Measurements from ENCODE around the gene MAGEH1. TPM values are rescaled to one million over a fixed set of nuclear protein-coding genes. Genes with fewer than 3 reads are reported as not detected.
"Not testable (repeated sequence)": the region's sequence is repeated elsewhere in the genome, so short reads cannot be mapped to it uniquely, and the experiment has no call there.

The MAGEH1 gene
- total RNA-seq, 1 experiment from 2014 or later, result 16.4 TPM

DNA sequence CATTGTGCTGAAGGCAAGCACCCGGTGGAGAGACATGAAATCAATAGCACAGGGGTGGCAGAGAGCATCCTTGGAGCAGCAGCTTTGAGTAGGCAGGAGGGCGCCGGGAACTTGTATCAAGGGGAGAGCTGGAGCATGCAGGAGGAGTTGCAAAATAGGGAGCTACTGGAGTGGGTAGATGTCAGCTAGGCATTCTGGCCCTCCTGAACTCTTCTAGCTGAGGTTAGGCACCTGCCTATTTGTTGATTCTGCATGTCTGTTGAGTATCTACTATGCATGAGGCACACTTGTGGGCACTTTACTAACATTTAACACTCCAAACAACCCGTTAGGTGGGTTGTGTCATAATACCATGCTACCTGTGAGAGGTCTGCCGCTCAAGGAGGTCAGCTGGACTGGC lies 7.5 kb downstream of the MAGEH1 start:
- not testable (repeated sequence) for H4K20me1 ChIP-seq (ENCODE audit: insufficient read depth, low read depth, low read length); H2AFZ ChIP-seq (ENCODE audit: low read length); H3K4me1 ChIP-seq (ENCODE audit: low read length); H3K9me2 ChIP-seq (replicated peaks; ENCODE audit: insufficient read depth, low read length); H3K27me3 ChIP-seq (ENCODE audit: low read length); DNase-seq; H3K27ac ChIP-seq (ENCODE audit: low read length); H3K4me2 ChIP-seq (ENCODE audit: low read depth, low read length, poor library complexity, severe bottlenecking); H3K79me2 ChIP-seq (ENCODE audit: low read length); H3K9me3 ChIP-seq (ENCODE audit: low read length); H3K9ac ChIP-seq (ENCODE audit: low read length); H3K36me3 ChIP-seq (ENCODE audit: insufficient read depth, low read length); H3K4me3 ChIP-seq (ENCODE audit: low read length)

DNA sequence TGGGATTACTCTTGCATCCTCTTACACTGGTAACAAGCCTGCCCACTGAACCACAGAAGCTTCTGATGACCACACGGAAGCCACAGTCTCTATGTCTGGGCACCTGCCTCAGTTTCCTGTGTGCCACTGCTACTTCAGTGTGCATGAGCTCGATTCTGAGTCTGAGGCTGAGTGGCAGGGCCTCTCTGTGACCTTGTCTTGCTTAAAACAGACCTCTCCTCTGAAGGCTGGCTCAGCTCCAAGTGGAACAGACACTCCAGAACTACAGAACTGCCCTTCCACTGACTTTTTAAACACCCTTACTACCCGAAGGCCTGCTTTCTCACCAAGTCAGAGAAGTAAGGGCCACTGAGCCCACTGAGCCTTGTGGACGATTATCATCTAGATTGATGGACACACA lies 8.0 kb downstream of the MAGEH1 start:
- H2AFZ ChIP-seq (ENCODE audit: low read length); H3K4me2 ChIP-seq (ENCODE audit: low read depth, low read length, poor library complexity, severe bottlenecking); H3K27me3 ChIP-seq (ENCODE audit: low read length); H3K79me2 ChIP-seq (ENCODE audit: low read length); H3K36me3 ChIP-seq (ENCODE audit: insufficient read depth, low read length); H3K4me1 ChIP-seq (ENCODE audit: low read length); H3K9me2 ChIP-seq (replicated peaks; ENCODE audit: insufficient read depth, low read length); H3K9me3 ChIP-seq (ENCODE audit: low read length); H3K4me3 ChIP-seq (ENCODE audit: low read length); H3K9ac ChIP-seq (ENCODE audit: low read length); H4K20me1 ChIP-seq (ENCODE audit: insufficient read depth, low read depth, low read length); H3K27ac ChIP-seq (ENCODE audit: low read length); DNase-seq: not testable (repeated sequence)

GRCh38 chrX:55464050-55464449 lies 12.1 kb downstream of the MAGEH1 start:
- H3K4me2 ChIP-seq (ENCODE audit: low read depth, low read length, poor library complexity, severe bottlenecking); H3K9me2 ChIP-seq (replicated peaks; ENCODE audit: insufficient read depth, low read length); H3K27me3 ChIP-seq (ENCODE audit: low read length); H3K4me1 ChIP-seq (ENCODE audit: low read length); H3K79me2 ChIP-seq (ENCODE audit: low read length); H4K20me1 ChIP-seq (ENCODE audit: insufficient read depth, low read depth, low read length); H3K9me3 ChIP-seq (ENCODE audit: low read length); H3K9ac ChIP-seq (ENCODE audit: low read length); DNase-seq; H2AFZ ChIP-seq (ENCODE audit: low read length); H3K27ac ChIP-seq (ENCODE audit: low read length); H3K36me3 ChIP-seq (ENCODE audit: insufficient read depth, low read length); H3K4me3 ChIP-seq (ENCODE audit: low read length): not testable (repeated sequence)

DNA sequence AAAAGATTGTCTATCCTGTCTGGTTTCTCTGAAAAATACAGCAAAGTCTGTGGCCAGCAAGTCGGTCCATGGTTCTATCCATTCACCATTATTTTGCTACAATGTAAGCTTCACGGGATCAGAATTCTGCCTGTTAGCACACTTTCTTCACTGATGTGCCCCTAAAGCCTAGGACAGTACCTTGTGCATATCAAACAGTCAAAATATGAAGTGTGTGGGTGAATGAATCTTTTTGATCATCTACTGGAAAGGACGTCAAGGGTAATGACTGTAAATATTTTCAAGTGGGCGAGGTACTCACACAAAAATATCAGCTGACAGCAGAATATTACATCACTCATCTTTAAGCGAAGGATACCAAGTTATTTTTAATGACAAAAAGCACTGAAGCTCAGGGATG lies 13.2 kb downstream of the MAGEH1 start:
- H3K4me1 ChIP-seq (ENCODE audit: low read length); DNase-seq; H3K36me3 ChIP-seq (ENCODE audit: insufficient read depth, low read length); H3K79me2 ChIP-seq (ENCODE audit: low read length); H2AFZ ChIP-seq (ENCODE audit: low read length); H3K27me3 ChIP-seq (ENCODE audit: low read length); H3K4me2 ChIP-seq (ENCODE audit: low read depth, low read length, poor library complexity, severe bottlenecking); H3K9ac ChIP-seq (ENCODE audit: low read length); H3K9me3 ChIP-seq (ENCODE audit: low read length); H4K20me1 ChIP-seq (ENCODE audit: insufficient read depth, low read depth, low read length); H3K4me3 ChIP-seq (ENCODE audit: low read length); H3K27ac ChIP-seq (ENCODE audit: low read length); H3K9me2 ChIP-seq (replicated peaks; ENCODE audit: insufficient read depth, low read length): not testable (repeated sequence)

DNA sequence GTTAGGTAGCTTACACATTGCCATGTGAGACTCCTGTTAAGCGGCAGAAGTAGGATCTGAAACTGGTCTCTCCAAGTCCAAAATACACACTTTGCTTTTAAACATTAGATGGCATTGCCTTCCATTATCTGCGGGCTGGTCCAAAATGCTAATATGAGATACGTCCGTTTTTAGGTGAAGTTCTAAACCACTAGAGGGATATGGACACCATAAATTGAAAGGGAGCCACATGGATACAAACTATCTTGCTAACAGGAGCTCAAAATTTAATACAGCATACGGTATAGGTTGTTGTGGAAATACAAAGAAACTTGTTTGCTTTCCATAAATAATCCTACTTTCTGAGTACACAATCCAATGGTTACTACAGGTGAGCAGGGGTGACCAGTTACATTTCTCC lies 13.9 kb downstream of the MAGEH1 start:
- H3K9ac ChIP-seq (ENCODE audit: low read length); H3K79me2 ChIP-seq (ENCODE audit: low read length); H3K9me3 ChIP-seq (ENCODE audit: low read length); H3K4me3 ChIP-seq (ENCODE audit: low read length); H4K20me1 ChIP-seq (ENCODE audit: insufficient read depth, low read depth, low read length); H3K27ac ChIP-seq (ENCODE audit: low read length); H3K36me3 ChIP-seq (ENCODE audit: insufficient read depth, low read length); H3K27me3 ChIP-seq (ENCODE audit: low read length); DNase-seq; H3K4me1 ChIP-seq (ENCODE audit: low read length); H3K4me2 ChIP-seq (ENCODE audit: low read depth, low read length, poor library complexity, severe bottlenecking); H3K9me2 ChIP-seq (replicated peaks; ENCODE audit: insufficient read depth, low read length); H2AFZ ChIP-seq (ENCODE audit: low read length): not testable (repeated sequence)

DNA sequence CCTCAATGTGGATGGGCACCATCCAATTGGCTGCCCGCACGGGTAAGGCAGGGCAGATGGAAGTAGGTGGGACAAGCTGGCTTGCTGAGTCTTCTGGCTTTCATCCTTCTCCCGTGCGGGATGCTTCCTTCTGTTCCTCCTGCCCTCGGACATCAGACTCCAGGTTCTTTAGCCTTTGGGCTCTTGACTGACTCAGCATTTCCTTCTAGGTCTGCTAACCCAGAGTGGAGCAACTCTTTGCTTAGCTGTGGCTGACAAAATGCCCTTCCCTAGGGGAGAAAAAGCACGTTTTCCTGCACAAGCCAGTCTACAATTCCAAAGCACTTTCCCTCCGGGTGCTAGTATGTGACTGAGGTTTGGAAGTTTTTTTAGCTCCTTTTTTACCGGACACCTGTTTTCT lies 28.0 kb downstream of the MAGEH1 start:
- DNase-seq; H3K27me3 ChIP-seq (ENCODE audit: low read length); H3K9me2 ChIP-seq (replicated peaks; ENCODE audit: insufficient read depth, low read length); H3K36me3 ChIP-seq (ENCODE audit: insufficient read depth, low read length); H3K4me3 ChIP-seq (ENCODE audit: low read length); H3K4me2 ChIP-seq (ENCODE audit: low read depth, low read length, poor library complexity, severe bottlenecking); H3K79me2 ChIP-seq (ENCODE audit: low read length); H2AFZ ChIP-seq (ENCODE audit: low read length); H3K9me3 ChIP-seq (ENCODE audit: low read length); H3K9ac ChIP-seq (ENCODE audit: low read length); H3K4me1 ChIP-seq (ENCODE audit: low read length); H4K20me1 ChIP-seq (ENCODE audit: insufficient read depth, low read depth, low read length); H3K27ac ChIP-seq (ENCODE audit: low read length): not testable (repeated sequence)

DNA sequence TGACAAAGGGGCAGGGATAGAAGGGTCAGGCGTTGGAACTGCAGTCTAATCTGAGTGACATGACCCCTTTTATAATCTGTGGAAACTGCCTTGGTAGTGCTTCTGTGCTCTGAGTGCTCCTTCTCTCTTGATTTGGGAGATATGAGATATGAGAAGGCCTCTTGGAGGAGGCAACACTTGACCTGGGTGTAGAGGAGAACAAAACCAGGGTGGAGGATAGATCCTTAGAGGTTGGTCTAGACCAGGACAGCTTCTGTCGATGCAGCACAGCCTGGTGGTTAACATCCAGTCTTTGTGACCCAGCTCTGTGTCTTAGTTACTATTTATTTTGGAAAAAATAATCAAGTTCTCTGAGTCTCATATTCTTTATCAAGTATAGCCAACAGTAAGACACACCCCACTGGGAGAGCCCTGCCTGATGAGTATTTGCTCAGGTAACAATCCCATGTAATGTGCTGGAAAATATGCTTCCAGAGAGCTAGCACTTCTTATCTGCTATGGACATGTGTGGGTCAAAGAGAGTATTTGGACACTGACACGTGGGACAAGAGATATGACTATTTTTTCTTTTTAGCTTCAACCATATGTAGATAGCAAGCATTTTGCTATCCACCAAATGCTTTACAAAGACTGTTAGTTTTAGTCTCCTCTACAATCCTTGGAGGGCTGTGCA lies 28.6 kb downstream of the MAGEH1 start:
- H3K27ac ChIP-seq (ENCODE audit: low read length), result no peak overlapping the region
- no peak overlapping the region for H3K4me3 ChIP-seq (ENCODE audit: low read length)
- DNase-seq, result no peak
- H2AFZ ChIP-seq (ENCODE audit: low read length), result no peak overlapping the region
- no peaks in the 10 kb centered on the region for H3K27me3 ChIP-seq (ENCODE audit: low read length)
- H4K20me1 ChIP-seq (ENCODE audit: insufficient read depth, low read depth, low read length), result no peaks in the 10 kb centered on the region
- peaks cover 4% of the 10 kb centered on the region for H3K4me1 ChIP-seq (ENCODE audit: low read length)
- no peak overlapping the region for H3K9ac ChIP-seq (ENCODE audit: low read length)
- H3K9me2 ChIP-seq (replicated peaks; ENCODE audit: insufficient read depth, low read length), result no peaks in the 10 kb centered on the region
- no peaks in the 10 kb centered on the region for H3K79me2 ChIP-seq (ENCODE audit: low read length)
- no peaks in the 10 kb centered on the region for H3K9me3 ChIP-seq (ENCODE audit: low read length)
- no peak overlapping the region for H3K4me2 ChIP-seq (ENCODE audit: low read depth, low read length, poor library complexity, severe bottlenecking)
- no peaks in the 10 kb centered on the region for H3K36me3 ChIP-seq (ENCODE audit: insufficient read depth, low read length)

GRCh38 chrX:55484948-55485347 lies 33.0 kb downstream of the MAGEH1 start:
- Histone ChIP-seq H3K27me3 (ENCODE audit: low read length) (no peaks in the 10 kb centered on the region), H3K9me2 (replicated peaks; ENCODE audit: insufficient read depth, low read length) (no peaks in the 10 kb centered on the region), H3K4me1 (ENCODE audit: low read length) (peaks cover 13% of the 10 kb centered on the region), H3K27ac (ENCODE audit: low read length) (no peak overlapping the region), H3K9me3 (ENCODE audit: low read length) (no peaks in the 10 kb centered on the region), H2AFZ (ENCODE audit: low read length) (no peak overlapping the region), H4K20me1 (ENCODE audit: insufficient read depth, low read depth, low read length) (no peaks in the 10 kb centered on the region), H3K9ac (ENCODE audit: low read length) (no peak overlapping the region), H3K36me3 (ENCODE audit: insufficient read depth, low read length) (no peaks in the 10 kb centered on the region), H3K4me2 (ENCODE audit: low read depth, low read length, poor library complexity, severe bottlenecking) (no peak overlapping the region), H3K79me2 (ENCODE audit: low read length) (no peaks in the 10 kb centered on the region), H3K4me3 (ENCODE audit: low read length) (no peak overlapping the region)
- DNase-seq, result no peak

GRCh38 chrX:55486736-55487135 lies 34.8 kb downstream of the MAGEH1 start:
- Histone ChIP-seq H3K79me2 (ENCODE audit: low read length) (no peaks in the 10 kb centered on the region), H3K27ac (ENCODE audit: low read length) (no peak overlapping the region), H3K27me3 (ENCODE audit: low read length) (no peaks in the 10 kb centered on the region), H2AFZ (ENCODE audit: low read length) (no peak overlapping the region), H4K20me1 (ENCODE audit: insufficient read depth, low read depth, low read length) (no peaks in the 10 kb centered on the region), H3K4me1 (ENCODE audit: low read length) (peaks cover 13% of the 10 kb centered on the region), H3K9me3 (ENCODE audit: low read length) (no peaks in the 10 kb centered on the region), H3K9me2 (replicated peaks; ENCODE audit: insufficient read depth, low read length) (no peaks in the 10 kb centered on the region), H3K9ac (ENCODE audit: low read length) (no peak overlapping the region), H3K4me3 (ENCODE audit: low read length) (no peak overlapping the region), H3K36me3 (ENCODE audit: insufficient read depth, low read length) (no peaks in the 10 kb centered on the region), H3K4me2 (ENCODE audit: low read depth, low read length, poor library complexity, severe bottlenecking) (no peak overlapping the region)
- no peak for DNase-seq
